Stimulated activated CD4-positive, alpha-beta T cell treated with anti-CD3 and anti-CD28 coated beads, Interleukin-15, amount 100 ng/mL, for 48 hours (primary cell): ENCODE measurements around the gene KCTD20.
"Not testable (repeated sequence)": the region's sequence is repeated elsewhere in the genome, so short reads cannot be mapped to it uniquely, and the experiment has no call there.

Source experiments
- DNase-seq, 2 donors: peaks; one replicate each; pipeline ENCODE4 v3.0.0-alpha.2; 2020; ENCODE audit warnings: low read depth in 2 of 2

The KCTD20 gene

GRCh38 chr6:36442671-36443470 lies at the start of gene KCTD20, which contains the start of gene PXT1:
Gene KCTD20, plus strand, starts transcription at chr6:36443000. Its CDS starts 27,098 bp downstream, at chr6:36470098.
Gene PXT1, minus strand, starts transcription at chr6:36442854. Its CDS starts 16,772 bp downstream, at chr6:36426082.
- DNase-seq: peak; percentile 84 to 86

- DNase-seq: no peak
Observed at GRCh38 chr6:36399970-36400369, 42.8 kb upstream of the KCTD20 start.

GRCh38 chr6:36402481-36402880 lies 40.3 kb upstream of the KCTD20 start:
- no peak for DNase-seq

- no peak for DNase-seq
Observed at GRCh38 chr6:36404164-36404563, 38.6 kb upstream of the KCTD20 start.

GRCh38 chr6:36409718-36410117 lies 33.1 kb upstream of the KCTD20 start:
- not testable (repeated sequence) for DNase-seq

GRCh38 chr6:36413489-36414480 lies 29.0 kb upstream of the KCTD20 start:
- no peak for DNase-seq

- no peak for DNase-seq
Observed at GRCh38 chr6:36414481-36414880, 28.3 kb upstream of the KCTD20 start.

- no peak for DNase-seq
Observed at GRCh38 chr6:36418558-36418957, 24.2 kb upstream of the KCTD20 start.

- no peak for DNase-seq
Observed at GRCh38 chr6:36419310-36419709, 23.5 kb upstream of the KCTD20 start.

GRCh38 chr6:36422714-36423100 lies 20.1 kb upstream of the KCTD20 start:
- DNase-seq: no peak

- DNase-seq: peak; percentile 95 to 98
Observed at GRCh38 chr6:36423101-36423824, 19.5 kb upstream of the KCTD20 start.

GRCh38 chr6:36426622-36427021 lies 16.2 kb upstream of the KCTD20 start:
- DNase-seq: no peak

GRCh38 chr6:36428911-36429310 lies 13.9 kb upstream of the KCTD20 start:
- DNase-seq: no peak

- DNase-seq: no peak
Observed at GRCh38 chr6:36430351-36430750, 12.4 kb upstream of the KCTD20 start.

GRCh38 chr6:36431197-36431596 lies 11.6 kb upstream of the KCTD20 start:
- no peak for DNase-seq

GRCh38 chr6:36432151-36432671 lies 10.6 kb upstream of the KCTD20 start:
- DNase-seq: no peak

- no peak for DNase-seq
Observed at GRCh38 chr6:36436466-36436865, 6.3 kb upstream of the KCTD20 start.

GRCh38 chr6:36441307-36441894 lies 1.4 kb upstream of the KCTD20 start:
- peak; percentile 85 to 86 for DNase-seq

- no peak for DNase-seq
Observed at GRCh38 chr6:36442103-36442670, 613 bp upstream of the KCTD20 start.
